ENCODE measurements around the gene EHD3.
A peak's percentile ranks its signal among the peaks of the same experiment; 100 is the strongest.

EHD3 gene

DNA sequence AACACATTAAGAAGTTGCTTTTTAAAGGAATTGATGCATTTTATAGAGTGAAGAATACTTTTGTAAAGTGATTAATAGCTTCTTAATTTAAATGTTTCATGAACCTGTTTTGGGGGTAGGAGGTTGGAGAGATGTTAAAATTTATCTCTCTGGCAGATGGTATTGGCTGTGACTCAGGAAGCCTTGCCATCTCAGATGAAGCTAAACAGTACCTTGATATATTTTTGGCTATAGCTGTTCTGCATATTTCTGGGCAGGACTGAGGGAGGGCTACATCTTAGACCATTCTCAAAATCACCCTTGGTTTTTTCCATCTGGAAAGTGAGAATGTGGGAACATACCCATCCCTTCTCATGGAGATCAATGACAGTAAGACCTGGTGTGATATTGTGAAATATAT is 30.0 kb upstream of the EHD3 start:
- no peak overlapping the region for H3K4me3 Mint-ChIP-seq
- H3K4me1 Mint-ChIP-seq: no peaks in the 10 kb centered on the region
- DNase-seq (no peak), ATAC-seq (no peak)
- no peaks in the 10 kb centered on the region for H3K27me3 Mint-ChIP-seq
- H3K9me3 Mint-ChIP-seq: no peaks in the 10 kb centered on the region
- no peak overlapping the region for H3K27ac Mint-ChIP-seq

DNA sequence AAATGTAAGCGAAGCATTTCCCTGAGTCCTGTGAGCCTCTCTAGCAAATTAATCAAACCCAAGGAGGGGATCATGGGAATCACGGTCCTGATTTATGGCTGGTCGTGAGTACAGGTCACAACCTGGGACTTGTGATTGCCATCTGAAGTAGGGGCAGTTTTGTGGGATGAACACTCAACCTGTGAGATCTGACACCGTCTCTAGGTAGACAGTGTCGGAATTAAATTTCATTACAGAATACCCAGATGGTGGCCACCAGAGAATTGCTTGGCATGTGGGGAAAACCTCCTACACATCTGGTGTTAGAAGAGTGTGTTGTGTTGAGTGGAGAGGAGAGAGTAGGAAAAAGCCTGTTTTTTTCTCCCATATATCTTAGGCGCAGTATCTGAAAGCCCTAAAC is 29.2 kb upstream of the EHD3 start:
- no peak overlapping the region for H3K27ac Mint-ChIP-seq
- no peaks in the 10 kb centered on the region for H3K27me3 Mint-ChIP-seq
- no peak for DNase-seq
- no peaks in the 10 kb centered on the region for H3K9me3 Mint-ChIP-seq
- no peak for ATAC-seq
- no peak overlapping the region for H3K4me3 Mint-ChIP-seq
- H3K4me1 Mint-ChIP-seq: no peaks in the 10 kb centered on the region

DNA sequence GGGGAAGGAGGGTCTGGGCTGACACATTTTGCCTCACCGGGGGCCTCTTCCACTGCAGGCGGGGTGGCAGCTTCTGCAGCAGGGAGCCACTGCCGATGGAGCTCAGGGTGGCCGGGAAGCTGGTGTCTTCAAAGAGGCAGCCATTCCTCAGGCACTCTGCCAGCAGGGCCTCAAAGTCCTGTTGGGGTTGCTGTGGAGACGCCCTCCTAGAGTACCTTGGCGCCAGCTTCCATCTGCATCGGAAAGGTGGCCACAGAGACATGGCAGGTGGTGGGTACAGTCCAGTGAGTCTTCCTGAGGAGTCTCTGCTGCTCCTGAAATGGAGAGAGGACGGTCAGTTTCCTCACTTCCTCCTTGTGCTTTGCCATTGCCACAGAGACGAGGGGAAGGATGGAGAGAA is 28.8 kb upstream of the EHD3 start:
- H3K4me1 Mint-ChIP-seq: no peaks in the 10 kb centered on the region
- no peak for ATAC-seq
- H3K27me3 Mint-ChIP-seq: no peaks in the 10 kb centered on the region
- no peak overlapping the region for H3K4me3 Mint-ChIP-seq
- no peak for DNase-seq
- peak overlapping the region in 1 of 2 donors; percentile 57 for H3K27ac Mint-ChIP-seq
- no peaks in the 10 kb centered on the region for H3K9me3 Mint-ChIP-seq

DNA sequence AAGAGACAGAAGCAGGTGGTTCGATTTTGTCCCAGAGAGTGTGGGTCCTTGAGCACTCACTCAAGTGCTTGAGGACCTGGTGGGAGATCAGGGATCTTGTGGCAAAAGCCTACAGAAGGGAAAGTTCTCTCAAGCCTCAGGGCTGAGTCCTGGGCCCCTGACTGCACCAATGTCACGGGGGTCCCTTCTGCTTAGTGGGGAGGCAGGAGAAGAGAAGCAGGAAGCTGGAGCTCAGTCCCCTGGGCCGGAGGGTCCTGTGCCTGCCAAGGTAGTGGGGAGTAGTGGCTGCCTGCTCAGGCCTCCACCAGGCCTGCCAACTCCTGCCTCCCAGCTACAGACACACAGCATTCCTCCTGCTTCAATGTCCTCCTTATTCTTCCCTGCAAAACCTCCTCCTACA is 28.3 kb upstream of the EHD3 start:
- H3K27me3 Mint-ChIP-seq: no peaks in the 10 kb centered on the region
- no peak overlapping the region for H3K4me3 Mint-ChIP-seq
- no peaks in the 10 kb centered on the region for H3K9me3 Mint-ChIP-seq
- peak overlapping the region in 1 of 2 donors; percentile 57 for H3K27ac Mint-ChIP-seq
- ATAC-seq (no peak), DNase-seq (no peak)
- no peaks in the 10 kb centered on the region for H3K4me1 Mint-ChIP-seq

DNA sequence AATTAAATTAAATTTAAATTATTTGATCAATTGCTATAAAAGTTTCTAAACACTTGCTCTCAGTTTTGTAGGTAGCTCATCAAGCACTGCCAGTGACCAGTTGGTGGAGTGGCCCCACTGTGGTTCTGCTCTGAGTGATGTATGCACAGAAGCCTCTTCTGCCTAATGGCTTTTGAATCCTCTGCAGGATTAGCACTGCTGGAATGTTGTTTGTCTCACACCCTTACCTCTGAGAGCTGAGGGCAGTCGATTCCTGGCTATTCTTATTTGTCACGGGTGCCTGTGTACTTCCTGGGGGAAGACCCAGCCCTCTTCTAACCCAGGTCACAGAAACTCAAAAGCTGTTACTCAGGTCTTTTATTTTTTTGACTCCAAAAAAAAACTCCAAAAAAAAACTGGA is 26.2 kb upstream of the EHD3 start:
- H3K27me3 Mint-ChIP-seq: no peaks in the 10 kb centered on the region
- H3K4me1 Mint-ChIP-seq: no peaks in the 10 kb centered on the region
- ATAC-seq (no peak), DNase-seq (no peak)
- H3K9me3 Mint-ChIP-seq: no peaks in the 10 kb centered on the region
- H3K4me3 Mint-ChIP-seq: no peak overlapping the region
- no peak overlapping the region for H3K27ac Mint-ChIP-seq

DNA sequence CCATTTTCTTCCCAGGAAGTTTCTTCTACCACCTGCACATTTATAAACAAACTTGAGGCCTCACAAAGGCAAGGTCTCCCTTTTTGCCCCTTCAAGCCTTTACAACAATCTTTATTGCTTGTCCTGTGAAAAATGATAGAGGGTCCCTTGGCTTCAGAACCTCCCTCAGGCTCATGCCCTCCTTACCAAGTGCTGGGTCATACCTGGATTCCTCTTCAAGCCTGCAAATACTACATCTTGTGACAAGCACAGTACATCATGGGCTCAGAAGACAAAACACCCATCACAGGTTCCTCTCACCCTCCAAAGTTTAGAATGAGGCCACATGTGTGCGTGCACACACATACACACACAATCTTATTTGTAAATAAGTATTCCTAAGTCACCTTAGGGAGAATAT is 25.7 kb upstream of the EHD3 start:
- Mint-ChIP-seq H3K9me3 (no peaks in the 10 kb centered on the region), H3K27me3 (no peaks in the 10 kb centered on the region), H3K27ac (no peak overlapping the region), H3K4me1 (no peaks in the 10 kb centered on the region), H3K4me3 (no peak overlapping the region)
- DNase-seq: no peak
- ATAC-seq: no peak

DNA sequence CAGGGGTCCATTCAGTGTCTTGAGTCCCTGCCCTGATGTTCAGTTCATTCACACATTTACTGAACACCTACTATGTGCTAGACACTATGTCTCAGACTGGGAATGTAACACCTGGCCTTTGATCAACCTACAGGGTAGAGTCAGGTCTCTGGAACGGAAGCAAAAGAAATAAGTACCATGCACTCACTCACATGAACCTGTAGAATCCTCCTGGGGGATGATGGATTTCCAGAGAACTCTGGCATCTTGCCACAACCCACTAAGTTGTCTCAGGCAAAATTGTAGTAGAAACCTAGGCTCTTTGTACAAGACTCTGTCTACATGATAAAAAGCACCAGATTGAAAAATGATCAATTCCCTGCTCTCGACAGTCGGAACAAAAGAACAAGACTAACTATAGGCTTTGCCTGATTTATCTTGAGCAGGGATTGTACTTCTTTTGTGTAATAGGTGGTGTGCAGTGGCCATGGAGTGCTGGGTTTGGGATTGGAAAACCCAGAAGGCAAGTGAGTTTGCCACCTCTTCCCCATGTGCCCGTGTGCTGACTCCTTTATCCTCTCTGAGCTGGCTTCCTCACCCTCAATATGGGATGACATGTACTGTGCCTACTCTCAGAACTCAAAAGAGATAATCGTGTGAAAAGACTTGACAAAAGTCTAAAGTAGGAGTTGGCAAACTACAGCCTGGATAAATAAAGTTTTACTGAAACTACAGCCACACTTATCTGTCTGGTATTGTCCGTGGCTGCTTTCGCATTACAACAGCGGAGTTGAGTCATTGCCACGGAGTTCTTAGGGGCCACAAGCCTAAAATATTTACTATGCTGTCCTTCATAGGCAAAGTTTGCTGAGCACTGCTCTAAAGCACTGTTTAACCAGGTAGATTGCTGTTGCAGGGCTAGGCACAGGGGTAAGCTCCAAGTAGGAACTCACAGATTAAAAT is 21.0 kb upstream of the EHD3 start:
- H3K4me1 Mint-ChIP-seq: peaks cover 29% of the 10 kb centered on the region
- H3K27me3 Mint-ChIP-seq: no peaks in the 10 kb centered on the region
- no peak overlapping the region for H3K27ac Mint-ChIP-seq
- no peaks in the 10 kb centered on the region for H3K9me3 Mint-ChIP-seq
- no peak for ATAC-seq
- H3K4me3 Mint-ChIP-seq: no peak overlapping the region
- no peak for DNase-seq

DNA sequence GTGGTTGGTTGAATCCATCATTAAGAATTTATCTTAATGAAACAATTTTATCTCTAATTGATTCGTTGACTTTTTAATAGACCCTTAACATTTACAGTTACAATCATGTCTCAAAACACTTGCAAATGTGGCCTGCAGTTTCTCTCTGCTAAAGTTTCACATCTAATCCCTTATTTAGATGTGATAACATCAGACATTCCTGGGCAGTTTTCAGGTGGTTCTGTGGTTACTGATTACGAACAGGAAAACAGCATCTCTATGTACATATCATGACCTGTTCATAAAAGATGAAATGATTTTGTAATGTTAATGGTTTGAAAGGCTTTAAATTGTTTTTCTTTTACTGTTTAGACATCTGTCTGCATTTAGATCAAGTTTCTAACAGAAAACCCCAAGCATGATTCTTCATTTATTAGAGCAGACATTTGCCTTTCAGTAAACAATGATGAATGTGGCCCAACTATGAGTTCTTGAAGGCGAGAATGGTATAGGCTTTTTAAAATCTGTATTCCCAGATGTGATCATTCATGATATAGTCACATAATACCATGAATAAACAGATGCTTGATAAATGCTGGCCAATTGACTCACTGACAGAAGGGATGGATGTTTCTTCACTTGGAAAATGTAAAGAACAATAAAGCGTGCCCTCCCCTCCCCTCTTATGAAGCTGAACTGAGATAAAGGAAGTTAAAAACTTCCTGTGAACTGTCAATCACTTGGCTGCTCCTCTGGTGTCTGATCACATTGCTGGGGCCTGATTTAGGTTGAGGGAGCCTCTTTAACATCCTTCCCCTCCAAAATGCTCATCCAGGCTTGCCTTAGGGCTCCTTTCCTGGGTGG is 20.1 kb upstream of the EHD3 start:
- Mint-ChIP-seq H3K27ac (peak overlapping the region in 1 of 2 donors; percentile 5), H3K27me3 (no peaks in the 10 kb centered on the region), H3K9me3 (no peaks in the 10 kb centered on the region), H3K4me1 (peaks cover 32% of the 10 kb centered on the region), H3K4me3 (no peak overlapping the region)
- DNase-seq (no peak), ATAC-seq (no peak)

DNA sequence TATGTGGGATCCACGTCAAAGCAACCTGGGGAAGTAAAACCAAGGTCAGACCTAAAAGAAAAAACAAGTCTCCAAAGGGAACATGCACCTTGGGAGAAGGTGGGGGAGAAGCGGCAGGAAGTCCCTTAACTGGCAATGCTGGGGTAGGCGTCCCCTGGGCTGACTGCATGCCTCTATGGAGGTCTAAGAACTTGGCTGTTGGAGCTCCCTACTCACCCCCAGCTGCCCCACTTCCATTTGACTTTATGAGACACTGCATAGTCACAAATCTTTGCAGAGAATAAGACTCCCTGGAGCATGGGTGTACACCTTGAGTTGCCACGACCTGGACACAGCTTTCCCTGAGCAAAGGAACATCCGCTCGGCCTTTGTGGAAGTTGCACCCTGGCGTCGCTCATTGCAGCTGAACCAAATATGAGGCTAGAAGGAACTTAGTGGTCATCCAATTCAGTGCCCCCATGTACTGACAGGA is 19.5 kb upstream of the EHD3 start:
- DNase-seq: no peak
- H3K27me3 Mint-ChIP-seq: no peaks in the 10 kb centered on the region
- peaks cover 32% of the 10 kb centered on the region for H3K4me1 Mint-ChIP-seq
- no peaks in the 10 kb centered on the region for H3K9me3 Mint-ChIP-seq
- no peak for ATAC-seq
- H3K4me3 Mint-ChIP-seq: no peak overlapping the region
- no peak overlapping the region for H3K27ac Mint-ChIP-seq

DNA sequence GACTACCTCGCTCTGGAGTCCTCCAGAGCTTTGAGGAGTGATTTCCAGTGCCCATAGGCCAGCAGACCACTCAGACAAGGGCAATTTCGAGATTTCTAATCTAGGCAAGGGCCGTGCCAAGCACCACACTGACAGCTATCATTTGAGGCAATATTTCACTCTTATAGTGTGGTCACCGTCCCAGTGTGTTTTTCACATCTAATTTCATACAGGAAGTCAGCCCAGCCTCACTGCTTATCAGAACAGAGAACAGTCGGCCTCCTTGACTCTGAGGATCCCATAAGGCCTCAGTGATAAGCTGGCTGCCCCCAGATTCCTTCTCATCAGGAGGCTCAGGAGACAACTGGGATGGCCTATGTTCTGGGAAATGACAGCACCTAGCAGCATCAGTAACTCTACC is 17.2 kb upstream of the EHD3 start:
- peaks cover 36% of the 10 kb centered on the region for H3K4me1 Mint-ChIP-seq
- peak; percentile 74 for ATAC-seq
- H3K27me3 Mint-ChIP-seq: peaks cover 8% of the 10 kb centered on the region
- DNase-seq: no peak
- H3K9me3 Mint-ChIP-seq: no peaks in the 10 kb centered on the region
- peak overlapping the region in 1 of 2 donors; percentile 7 for H3K27ac Mint-ChIP-seq
- no peak overlapping the region for H3K4me3 Mint-ChIP-seq

DNA sequence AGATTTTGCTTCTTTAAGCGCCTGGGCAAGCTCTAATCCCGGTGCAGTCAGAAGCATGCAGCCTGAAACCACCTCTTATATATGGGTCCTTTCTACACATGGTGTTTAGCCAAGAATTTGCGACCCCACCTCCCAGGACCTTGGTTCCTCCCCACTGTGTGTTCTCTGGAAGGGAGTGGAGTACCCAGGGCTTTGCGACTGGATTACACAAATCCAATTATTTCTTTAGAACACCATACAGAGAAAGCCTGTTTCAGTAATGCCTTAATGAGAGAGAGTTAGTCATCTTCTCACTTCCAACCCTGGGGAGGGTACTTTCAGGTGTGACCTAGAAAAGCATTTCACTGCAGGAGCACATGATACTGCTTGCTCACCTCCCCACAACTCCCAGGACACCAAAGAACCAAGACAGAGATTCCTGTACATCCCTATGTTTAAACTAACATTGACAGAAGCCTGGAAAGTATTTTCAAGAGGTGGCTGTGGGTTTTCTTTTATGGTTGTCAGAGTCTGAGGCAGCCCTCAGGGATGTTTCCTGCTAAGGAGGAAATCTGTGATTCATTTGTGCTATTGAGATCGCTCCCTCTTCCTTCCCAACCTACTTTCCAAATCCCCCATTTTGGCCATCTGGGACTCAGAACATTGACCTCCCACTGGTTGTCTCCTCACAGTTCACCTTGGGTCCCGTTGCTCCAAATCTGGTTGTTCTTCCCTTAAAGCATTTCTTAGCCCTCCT is 16.3 kb upstream of the EHD3 start, which contains the start of gene CAPN14:
Gene CAPN14, minus strand, starts transcription at position 51 of the 736 bp plus-strand sequence. CDS start 12,068 bp downstream, outside the sequence.
- Mint-ChIP-seq H3K27ac (peak within 1 kb of the TSS; percentile 3 to 92), H3K9me3 (no peaks in the 10 kb centered on the region), H3K4me3 (no peak within 1 kb of the TSS), H3K4me1 (peaks cover 36% of the 10 kb centered on the region), H3K27me3 (peaks cover 17% of the 10 kb centered on the region)
- DNase-seq (no peak), ATAC-seq (peak; percentile 63)

DNA sequence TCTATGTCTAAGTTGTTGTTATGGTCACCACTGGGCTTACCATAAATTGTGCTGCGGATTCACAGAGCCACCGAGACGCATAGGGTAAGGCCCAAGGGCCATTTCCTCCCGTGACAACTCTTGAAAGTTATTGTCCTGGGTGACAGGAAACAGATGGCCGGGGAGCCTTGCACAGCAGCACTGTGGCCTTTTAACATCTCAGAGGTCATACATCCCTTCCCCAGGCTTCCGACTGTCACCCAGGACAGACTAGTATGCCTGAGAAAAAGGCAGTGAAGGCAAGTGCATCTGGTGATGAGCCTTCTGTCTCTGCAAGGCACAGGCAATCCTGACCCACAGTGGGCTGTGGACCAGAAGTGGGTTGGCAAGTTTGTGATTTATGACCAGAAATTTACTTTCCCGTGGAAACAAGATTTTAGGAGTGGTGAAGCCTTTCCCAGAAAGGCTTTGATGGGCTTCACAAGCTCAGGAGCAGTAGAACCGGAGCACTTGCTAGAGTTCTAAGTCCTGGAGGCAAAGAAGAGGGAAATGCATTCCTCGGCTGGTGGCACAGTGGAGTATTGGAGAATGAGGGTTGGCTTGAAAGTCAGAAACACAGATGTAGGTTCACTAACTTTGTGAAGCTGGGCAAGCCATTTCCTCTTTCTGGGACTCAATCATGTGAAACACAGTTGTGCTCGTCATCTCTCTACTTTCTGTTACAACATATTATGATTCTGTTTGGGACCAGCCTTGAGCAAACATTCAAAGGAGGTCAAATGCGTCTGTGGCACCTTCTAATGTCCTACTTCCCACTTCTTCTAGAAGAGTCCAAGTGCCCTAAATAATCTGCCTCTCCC is 14.6 kb upstream of the EHD3 start:
- no peak for DNase-seq
- H3K4me3 Mint-ChIP-seq: no peak overlapping the region
- peaks cover 29% of the 10 kb centered on the region for H3K27me3 Mint-ChIP-seq
- no peak overlapping the region for H3K27ac Mint-ChIP-seq
- no peaks in the 10 kb centered on the region for H3K9me3 Mint-ChIP-seq
- peaks cover 30% of the 10 kb centered on the region for H3K4me1 Mint-ChIP-seq
- no peak for ATAC-seq

DNA sequence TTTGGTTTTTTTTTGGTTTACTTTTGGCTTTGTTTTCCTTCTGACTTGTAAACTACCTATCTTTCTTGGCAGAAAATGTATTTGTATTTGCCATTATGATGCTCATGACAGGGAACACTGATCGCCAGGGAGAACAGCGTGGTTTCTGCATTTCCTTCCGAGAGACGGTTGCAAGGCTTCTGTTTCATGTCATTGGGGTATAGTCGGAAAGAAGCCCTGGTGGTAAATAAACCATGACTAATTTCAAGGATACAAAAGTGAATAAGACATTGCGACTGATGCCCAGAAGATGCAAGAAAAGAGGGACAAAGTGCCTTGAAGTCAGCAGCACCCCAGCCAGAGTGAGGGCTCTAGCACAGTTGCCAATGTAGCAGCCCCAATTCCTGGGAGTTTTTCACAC is 12.4 kb upstream of the EHD3 start:
- Mint-ChIP-seq H3K27me3 (peaks cover 29% of the 10 kb centered on the region), H3K9me3 (no peaks in the 10 kb centered on the region), H3K27ac (no peak overlapping the region), H3K4me1 (peaks cover 21% of the 10 kb centered on the region), H3K4me3 (no peak overlapping the region)
- ATAC-seq (peak; percentile 27), DNase-seq (no peak)

DNA sequence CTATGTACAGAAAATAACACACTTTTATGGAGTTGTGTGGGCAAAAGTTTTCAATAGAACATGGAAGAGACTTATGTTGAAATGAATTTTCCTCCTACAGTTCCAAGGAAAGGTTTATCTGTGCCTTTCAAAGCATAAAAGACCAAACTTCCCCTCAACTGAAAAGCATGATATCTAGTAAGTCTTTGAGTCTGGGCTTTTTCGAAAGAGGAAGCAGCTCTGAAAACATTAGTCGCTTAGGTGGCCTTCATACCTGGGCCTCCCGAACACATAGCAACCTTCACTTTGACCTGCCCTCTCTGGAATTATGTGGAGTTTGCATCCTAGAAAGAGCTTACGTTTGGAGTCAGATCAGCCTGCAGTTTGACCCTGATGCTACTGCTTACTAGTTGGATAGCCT is 11.9 kb upstream of the EHD3 start:
- H3K27ac Mint-ChIP-seq: no peak overlapping the region
- peaks cover 35% of the 10 kb centered on the region for H3K27me3 Mint-ChIP-seq
- DNase-seq (no peak), ATAC-seq (no peak)
- no peak overlapping the region for H3K4me3 Mint-ChIP-seq
- peaks cover 16% of the 10 kb centered on the region for H3K4me1 Mint-ChIP-seq
- no peaks in the 10 kb centered on the region for H3K9me3 Mint-ChIP-seq

DNA sequence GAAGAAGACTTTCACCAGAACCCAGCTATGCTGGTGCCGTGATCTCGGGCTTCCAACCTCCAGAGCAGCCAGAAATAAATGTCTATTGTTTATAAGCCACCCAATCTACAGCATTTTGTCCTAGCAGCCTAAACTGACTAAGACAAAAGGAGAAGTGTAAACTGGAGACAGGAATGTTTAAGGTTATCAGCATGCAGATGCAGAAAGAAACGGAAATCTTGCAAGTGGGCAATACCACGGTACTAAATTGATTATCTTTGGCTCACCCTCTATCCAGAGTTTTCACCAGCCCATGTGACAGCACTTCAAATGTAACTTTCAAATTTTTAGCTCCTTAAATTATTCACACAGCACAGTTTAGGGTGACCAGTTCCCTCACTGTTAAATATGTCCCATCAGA is 10.9 kb upstream of the EHD3 start:
- Mint-ChIP-seq H3K4me3 (no peak overlapping the region), H3K4me1 (peaks cover 7% of the 10 kb centered on the region), H3K9me3 (no peaks in the 10 kb centered on the region)

More for the DNA sequence above, 10.9 kb upstream of the EHD3 start:
- no peak overlapping the region for H3K27ac Mint-ChIP-seq
- DNase-seq (no peak), ATAC-seq (no peak)
- H3K27me3 Mint-ChIP-seq: peaks cover 42% of the 10 kb centered on the region

All from stimulated activated naive CD8-positive, alpha-beta T cell treated with anti-CD3 and anti-CD28 coated beads, Interleukin-15, amount 100 ng/mL, for 72 hours (primary cell).